Kidney epithelial cell (primary cell): ENCODE results near the gene SLCO2B1. TPM values are rescaled to one million over a fixed set of nuclear protein-coding genes. Genes with fewer than 3 reads are reported as not detected.

Source experiments
- DNase-seq: peaks from one replicate; pipeline ENCODE4 v3.0.0-alpha.2; 2010; ENCODE audit warnings: low read depth
- H3K27me3 ChIP-seq: 2 replicates; pipeline ENCODE4 v1.6.0; 2011; ENCODE audit warnings: low read length; ENCODE audit not compliant: control insufficient read depth, insufficient read depth
- H3K36me3 ChIP-seq: 2 replicates; pipeline ENCODE4 v1.5.1; 2011; ENCODE audit warnings: low read length; ENCODE audit not compliant: control insufficient read depth, insufficient read depth
- H3K4me3 ChIP-seq: 2 replicates; pipeline ENCODE4 v1.5.1; 2011; ENCODE audit warnings: low read depth, mild to moderate bottlenecking, control low read depth, low read length
- total RNA-seq: library from RNA; depleted of rRNA; stranded (reverse); fragments of >200 nt; gene quantifications from 2 replicates; pipeline ENCODE4 v1.2.3, GENCODE V29; 2015
- TF ChIP-seq, protein P1 (sequence below): IDR thresholded peaks from 2 replicates; pipeline ENCODE4 v1.5.1; 2011; ENCODE audit warnings: mild to moderate bottlenecking, moderate library complexity, low read length, control low read depth, inconsistent platforms; ENCODE audit not compliant: insufficient read depth, poor library complexity, severe bottlenecking

Gene SLCO2B1
- total RNA-seq, 1 donor from 2014 or later: 1.7 TPM

DNA sequence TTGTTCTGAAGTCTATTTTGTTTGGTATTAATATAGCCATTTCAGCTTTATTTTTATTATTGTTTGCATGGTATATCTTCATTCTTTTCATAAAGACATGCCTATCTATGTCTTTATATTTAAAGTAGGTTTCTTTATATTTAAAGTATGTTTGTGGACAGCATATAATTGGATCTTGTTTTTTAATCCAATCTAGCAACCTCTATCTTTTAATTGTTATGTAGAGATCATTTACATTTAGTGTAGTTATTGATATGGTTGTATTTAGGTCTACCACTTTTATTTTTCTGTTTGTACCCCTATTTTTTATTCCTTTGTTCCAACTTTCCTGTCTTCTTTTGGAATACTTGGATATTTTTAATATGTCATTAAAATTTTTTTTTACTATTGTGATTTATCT is 103.4 kb downstream of the SLCO2B1 start:
- Histone ChIP-seq H3K27me3 (peaks cover 9% of the 10 kb centered on the region), H3K36me3 (no peaks in the 10 kb centered on the region), H3K4me3 (no peak overlapping the region)
- TF ChIP-seq, protein P1, sequence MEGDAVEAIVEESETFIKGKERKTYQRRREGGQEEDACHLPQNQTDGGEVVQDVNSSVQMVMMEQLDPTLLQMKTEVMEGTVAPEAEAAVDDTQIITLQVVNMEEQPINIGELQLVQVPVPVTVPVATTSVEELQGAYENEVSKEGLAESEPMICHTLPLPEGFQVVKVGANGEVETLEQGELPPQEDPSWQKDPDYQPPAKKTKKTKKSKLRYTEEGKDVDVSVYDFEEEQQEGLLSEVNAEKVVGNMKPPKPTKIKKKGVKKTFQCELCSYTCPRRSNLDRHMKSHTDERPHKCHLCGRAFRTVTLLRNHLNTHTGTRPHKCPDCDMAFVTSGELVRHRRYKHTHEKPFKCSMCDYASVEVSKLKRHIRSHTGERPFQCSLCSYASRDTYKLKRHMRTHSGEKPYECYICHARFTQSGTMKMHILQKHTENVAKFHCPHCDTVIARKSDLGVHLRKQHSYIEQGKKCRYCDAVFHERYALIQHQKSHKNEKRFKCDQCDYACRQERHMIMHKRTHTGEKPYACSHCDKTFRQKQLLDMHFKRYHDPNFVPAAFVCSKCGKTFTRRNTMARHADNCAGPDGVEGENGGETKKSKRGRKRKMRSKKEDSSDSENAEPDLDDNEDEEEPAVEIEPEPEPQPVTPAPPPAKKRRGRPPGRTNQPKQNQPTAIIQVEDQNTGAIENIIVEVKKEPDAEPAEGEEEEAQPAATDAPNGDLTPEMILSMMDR: no peak
- DNase-seq: no peak

Other genes with a start within 250 kb of the SLCO2B1 start
- 3.2 and 8.6 TPM in 2 replicates for gene XRRA1, start 202.0 kb upstream of the SLCO2B1 start, total RNA-seq
- 38.1 and 61.8 TPM in 2 replicates for gene SPCS2, start 201.8 kb upstream of the SLCO2B1 start, total RNA-seq
- gene NEU3, start 162.2 kb upstream of the SLCO2B1 start, total RNA-seq: 7.9 and 8.4 TPM in 2 replicates
- gene OR2AT4, start 54.2 kb upstream of the SLCO2B1 start, total RNA-seq: not detected in 2 replicates
- gene TPBGL, start 89.7 kb downstream of the SLCO2B1 start, total RNA-seq: 0.04 TPM in 1 of 2 replicates, not detected in the other
- gene ARRB1, start 200.6 kb downstream of the SLCO2B1 start, total RNA-seq: 8.8 and 24.3 TPM in 2 replicates
- 2,045 and 2,896 TPM in 2 replicates for gene RPS3, start 248.4 kb downstream of the SLCO2B1 start, total RNA-seq